NK-92 treated with Interleukin-12 subunit alpha and Interleukin-12 subunit beta, amount 100 ng/mL, for 24 hours (cell line): ENCODE results near the gene RGS6.

Experiments used
- DNase-seq: peaks from one replicate; lab custom pipeline; 2025; lab: John Stamatoyannopoulos, UW

The RGS6 gene

GRCh38 chr14:72454388-72455160, 522.3 kb downstream of the RGS6 start:
- no peak for DNase-seq

- DNase-seq = no peak
Measured at GRCh38 chr14:72457641-72458040, 525.4 kb downstream of the RGS6 start.

- DNase-seq = no peak
Measured at GRCh38 chr14:72462056-72462455, 529.8 kb downstream of the RGS6 start.

- DNase-seq = no peak
Measured at GRCh38 chr14:72463291-72463866, 531.1 kb downstream of the RGS6 start.

- no peak for DNase-seq
Measured at GRCh38 chr14:72464226-72464625, 532.0 kb downstream of the RGS6 start.

- no peak for DNase-seq
Measured at GRCh38 chr14:72466325-72466724, 534.1 kb downstream of the RGS6 start.

- DNase-seq = no peak
Measured at GRCh38 chr14:72471346-72471745, 539.1 kb downstream of the RGS6 start.

- no peak for DNase-seq
Measured at GRCh38 chr14:72472845-72473244, 540.6 kb downstream of the RGS6 start.

- DNase-seq = peak; percentile 69
Measured at GRCh38 chr14:72476657-72477499, 544.6 kb downstream of the RGS6 start.

GRCh38 chr14:72477578-72477977, 545.3 kb downstream of the RGS6 start:
- DNase-seq = peak; percentile 47

- peak; percentile 8 for DNase-seq
Measured at GRCh38 chr14:72478471-72478893, 546.3 kb downstream of the RGS6 start.

GRCh38 chr14:72479461-72479931, 547.3 kb downstream of the RGS6 start:
- peak; percentile 18 for DNase-seq

- DNase-seq = peak; percentile 13
Measured at GRCh38 chr14:72480464-72481243, 548.4 kb downstream of the RGS6 start.

GRCh38 chr14:72483311-72483710, 551.1 kb downstream of the RGS6 start:
- DNase-seq = no peak

- DNase-seq = no peak
Measured at GRCh38 chr14:72485695-72486094, 553.5 kb downstream of the RGS6 start.

GRCh38 chr14:72488514-72488913, 556.3 kb downstream of the RGS6 start:
- no peak for DNase-seq

GRCh38 chr14:72492196-72492595, 560.0 kb downstream of the RGS6 start:
- no peak for DNase-seq

GRCh38 chr14:72495668-72496067, 563.4 kb downstream of the RGS6 start:
- DNase-seq = no peak

- DNase-seq = no peak
Measured at GRCh38 chr14:72498646-72499045, 566.4 kb downstream of the RGS6 start.

- DNase-seq = no peak
Measured at GRCh38 chr14:72499746-72500145, 567.5 kb downstream of the RGS6 start.

GRCh38 chr14:72500234-72500838, 568.1 kb downstream of the RGS6 start:
- DNase-seq = no peak
